ENCODE data around the gene PRAF2. TPM values are rescaled to one million over a fixed set of nuclear protein-coding genes. Genes with fewer than 3 reads are reported as not detected.
A peak's percentile ranks its signal among the peaks of the same experiment; 100 is the strongest.

The PRAF2 gene
- total and polyA plus RNA-seq, 7 donors: 4.3 to 12.5 (median 9.1) TPM

DNA sequence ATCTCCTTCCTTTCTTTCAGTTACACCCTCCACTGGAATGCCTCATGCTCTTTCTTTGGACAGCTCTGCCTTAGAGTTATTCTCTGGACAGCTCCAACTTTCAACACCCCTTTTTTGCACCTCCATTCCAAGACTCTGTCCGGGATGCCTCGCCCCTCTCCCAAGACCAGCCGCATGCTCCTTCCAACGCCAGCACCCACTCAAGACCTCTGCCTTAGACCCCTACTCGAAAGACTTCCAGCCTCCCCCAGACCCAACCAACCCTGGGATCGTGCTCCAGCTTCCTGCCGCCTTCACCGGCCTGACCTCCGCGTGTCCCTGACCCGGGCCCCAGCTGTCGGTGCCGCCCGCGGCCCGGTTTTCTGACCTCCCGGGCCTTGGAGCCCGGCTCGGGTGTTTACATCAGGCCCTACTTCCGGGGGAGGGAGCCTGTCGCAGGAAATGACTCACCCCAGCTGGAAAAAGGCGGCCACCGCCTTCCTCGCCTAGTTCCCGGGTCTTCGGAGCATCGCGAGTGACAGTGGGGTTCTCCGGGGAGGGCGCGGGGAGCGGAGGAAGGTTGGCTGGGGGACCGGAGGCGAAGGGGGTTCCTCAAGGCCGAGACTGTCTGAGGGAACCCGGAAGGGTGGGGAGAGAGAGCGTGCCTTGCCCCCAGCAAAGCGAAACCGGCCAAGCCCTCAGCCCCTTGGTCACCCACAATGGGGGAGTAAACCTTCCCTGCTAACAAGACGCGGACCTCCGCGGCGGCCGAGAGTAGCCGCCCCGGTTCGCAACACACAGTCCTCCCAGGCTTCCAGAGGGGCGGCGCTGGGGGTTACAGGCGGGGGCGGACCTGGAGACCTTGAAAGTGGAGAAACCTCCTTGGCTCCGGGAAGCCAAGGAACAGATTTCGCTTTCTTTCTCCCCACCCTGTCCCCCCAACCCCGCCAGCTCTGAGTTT is 6.0 kb upstream of the PRAF2 start, which contains the start of gene WDR45:
Gene WDR45 (minus strand): TSS at position 399 of the 940 bp plus-strand sequence. CDS start 1,792 bp downstream, outside the sequence.
- H3K4me3 ChIP-seq: peak within 1 kb of the TSS; percentile 78
- DNase-seq: peak; percentile 73 to 89
- H3K36me3 ChIP-seq (ENCODE audit: insufficient read depth in 1 of 2, low read depth in 1 of 2): peaks cover 0 to 17% of the 10 kb centered on the region in 2 donors
- TF ChIP-seq, protein P1, sequence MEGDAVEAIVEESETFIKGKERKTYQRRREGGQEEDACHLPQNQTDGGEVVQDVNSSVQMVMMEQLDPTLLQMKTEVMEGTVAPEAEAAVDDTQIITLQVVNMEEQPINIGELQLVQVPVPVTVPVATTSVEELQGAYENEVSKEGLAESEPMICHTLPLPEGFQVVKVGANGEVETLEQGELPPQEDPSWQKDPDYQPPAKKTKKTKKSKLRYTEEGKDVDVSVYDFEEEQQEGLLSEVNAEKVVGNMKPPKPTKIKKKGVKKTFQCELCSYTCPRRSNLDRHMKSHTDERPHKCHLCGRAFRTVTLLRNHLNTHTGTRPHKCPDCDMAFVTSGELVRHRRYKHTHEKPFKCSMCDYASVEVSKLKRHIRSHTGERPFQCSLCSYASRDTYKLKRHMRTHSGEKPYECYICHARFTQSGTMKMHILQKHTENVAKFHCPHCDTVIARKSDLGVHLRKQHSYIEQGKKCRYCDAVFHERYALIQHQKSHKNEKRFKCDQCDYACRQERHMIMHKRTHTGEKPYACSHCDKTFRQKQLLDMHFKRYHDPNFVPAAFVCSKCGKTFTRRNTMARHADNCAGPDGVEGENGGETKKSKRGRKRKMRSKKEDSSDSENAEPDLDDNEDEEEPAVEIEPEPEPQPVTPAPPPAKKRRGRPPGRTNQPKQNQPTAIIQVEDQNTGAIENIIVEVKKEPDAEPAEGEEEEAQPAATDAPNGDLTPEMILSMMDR (IDR thresholded peaks at IDR 0.05): no peak
- H3K4me1 ChIP-seq: no peaks in the 10 kb centered on the region
- whole genome bisulfite sequencing, 3 donors: 0 to 34% (median 1%) methylated on average over 37 to 55 of the region's 55 CpGs
- H3K9me3 ChIP-seq: no peaks in the 10 kb centered on the region
- H3K27me3 ChIP-seq (ENCODE audit: insufficient read depth in 3 of 3, low read length in 2 of 3): no peaks in the 10 kb centered on the region
- peak; percentile 85 to 96 (median 90) for ATAC-seq
- intact Hi-C loops (cut with DNase I): no loop called here
- peak within 1 kb of the TSS; percentile 95 for H3K27ac ChIP-seq

DNA sequence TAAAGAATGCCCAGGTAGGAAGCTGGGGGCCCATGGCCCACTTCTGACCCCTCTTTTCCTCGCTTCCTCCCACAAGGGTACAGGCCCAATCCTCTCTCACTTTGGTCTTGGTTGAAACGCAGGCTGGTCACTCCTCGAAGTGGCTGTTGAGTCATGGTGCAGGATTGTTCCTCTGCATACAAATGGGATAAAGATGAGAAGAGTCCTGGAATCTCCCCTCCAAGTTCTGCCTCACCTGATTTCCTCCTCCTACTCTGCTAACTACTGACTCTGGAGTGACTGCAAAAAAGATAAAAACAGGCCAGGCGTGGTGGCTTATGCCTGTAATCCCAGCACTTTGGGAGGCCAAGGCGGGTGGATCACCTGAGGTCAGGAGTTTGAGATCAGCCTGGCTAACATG is 4.1 kb upstream of the PRAF2 start:
- no peaks in the 10 kb centered on the region for H3K27me3 ChIP-seq (ENCODE audit: insufficient read depth in 3 of 3, low read length in 2 of 3)
- WGBS, 3 donors: 70 to 87% (median 83%) methylated on average over 5 of the region's 5 CpGs
- no peaks in the 10 kb centered on the region for H3K9me3 ChIP-seq
- H3K4me1 ChIP-seq: peaks cover 4% of the 10 kb centered on the region
- no peak overlapping the region for H3K4me3 ChIP-seq
- TF ChIP-seq, protein P1 (IDR thresholded peaks at IDR 0.05): no peak
- peaks cover 0 to 19% of the 10 kb centered on the region in 2 donors for H3K36me3 ChIP-seq (ENCODE audit: insufficient read depth in 1 of 2, low read depth in 1 of 2)
- DNase-seq (no peak), ATAC-seq (no peak)
- intact Hi-C loops (cut with DNase I): no loop called here
- peak overlapping the region; percentile 95 for H3K27ac ChIP-seq

DNA sequence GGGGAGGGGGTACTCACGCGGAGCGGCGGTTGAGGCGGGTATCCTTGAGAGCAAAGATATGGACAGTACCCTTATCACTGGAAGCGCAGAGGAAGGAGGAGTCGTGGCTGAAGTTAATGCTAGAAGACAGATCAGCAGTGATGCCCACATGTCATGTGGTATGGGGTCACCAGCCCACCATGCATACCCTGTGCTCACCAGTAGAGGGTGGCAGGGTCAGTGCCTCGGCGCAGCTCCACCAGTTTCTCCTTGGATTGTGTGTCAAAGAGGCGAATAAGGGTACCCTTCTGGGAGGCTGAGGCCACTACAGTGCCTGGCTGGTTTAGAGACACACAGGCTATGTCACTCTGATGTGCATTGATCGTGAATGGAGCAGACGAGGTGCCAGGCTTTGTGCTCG is 1.5 kb upstream of the PRAF2 start:
- Histone ChIP-seq H3K9me3 (no peaks in the 10 kb centered on the region), H3K27ac (no peak overlapping the region), H3K4me3 (no peak overlapping the region), H3K27me3 (ENCODE audit: insufficient read depth in 3 of 3, low read length in 2 of 3) (no peaks in the 10 kb centered on the region), H3K36me3 (ENCODE audit: insufficient read depth in 1 of 2, low read depth in 1 of 2) (peaks cover 0 to 19% of the 10 kb centered on the region in 2 donors), H3K4me1 (peaks cover 4% of the 10 kb centered on the region)
- 78 to 90% (median 86%) methylated on average over 10 to 13 of the region's 13 CpGs for WGBS, 3 donors
- no peak for DNase-seq
- TF ChIP-seq, protein P1 (IDR thresholded peaks at IDR 0.05): no peak
- intact Hi-C loops (cut with DNase I): no loop called here
- ATAC-seq: no peak

DNA sequence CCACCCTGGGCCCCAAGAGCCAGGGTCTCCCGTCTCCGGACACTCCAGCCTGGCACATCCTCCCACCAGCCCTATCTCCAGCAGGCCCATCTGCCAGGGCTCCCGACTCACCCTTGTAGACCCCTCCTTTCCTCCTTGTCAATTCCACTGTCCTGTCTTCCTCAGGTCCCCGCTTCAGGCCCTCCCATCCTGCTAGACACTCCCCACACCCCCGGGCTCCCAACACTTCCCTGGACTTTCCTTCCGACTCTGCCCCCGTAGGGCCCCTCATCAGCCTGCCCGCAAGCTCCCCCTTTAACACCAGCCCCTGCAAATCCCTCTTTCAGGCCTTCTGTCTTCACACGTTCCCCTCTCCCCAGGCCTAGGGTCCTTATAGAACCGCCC is 1.1 kb downstream of the PRAF2 start:
- peaks cover 0 to 19% of the 10 kb centered on the region in 2 donors for H3K36me3 ChIP-seq (ENCODE audit: insufficient read depth in 1 of 2, low read depth in 1 of 2)
- no peak overlapping the region for H3K27ac ChIP-seq
- DNase-seq (no peak), ATAC-seq (no peak)
- peak overlapping the region; percentile 72 for H3K4me3 ChIP-seq
- H3K27me3 ChIP-seq (ENCODE audit: insufficient read depth in 3 of 3, low read length in 2 of 3): no peaks in the 10 kb centered on the region
- peaks cover 4% of the 10 kb centered on the region for H3K4me1 ChIP-seq
- no peaks in the 10 kb centered on the region for H3K9me3 ChIP-seq
- 31 to 50% (median 48%) methylated on average over 5 to 10 of the region's 10 CpGs for WGBS, 3 donors
- intact Hi-C loops (cut with DNase I): no loop called here
- TF ChIP-seq, protein P1 (IDR thresholded peaks at IDR 0.05): no peak
